Stimulated activated naive CD8-positive, alpha-beta T cell treated with anti-CD3 and anti-CD28 coated beads, Interleukin-15, Interleukin-2, amounts not matched to agents 100 U/mL and 50 U/mL, for 24 hours (primary cell): ENCODE data around the gene FAM131B.
"Not testable (repeated sequence)": the region's sequence is repeated elsewhere in the genome, so short reads cannot be mapped to it uniquely, and the experiment has no call there.

Experiments
- ATAC-seq: fragments of 150-1000 bp; cut with Tn5 transposase; one replicate; pipeline ENCODE4 v1.10.0; 2021
- DNase-seq: peaks from one replicate; pipeline ENCODE4 v3.0.0; 2021

The FAM131B gene

DNA sequence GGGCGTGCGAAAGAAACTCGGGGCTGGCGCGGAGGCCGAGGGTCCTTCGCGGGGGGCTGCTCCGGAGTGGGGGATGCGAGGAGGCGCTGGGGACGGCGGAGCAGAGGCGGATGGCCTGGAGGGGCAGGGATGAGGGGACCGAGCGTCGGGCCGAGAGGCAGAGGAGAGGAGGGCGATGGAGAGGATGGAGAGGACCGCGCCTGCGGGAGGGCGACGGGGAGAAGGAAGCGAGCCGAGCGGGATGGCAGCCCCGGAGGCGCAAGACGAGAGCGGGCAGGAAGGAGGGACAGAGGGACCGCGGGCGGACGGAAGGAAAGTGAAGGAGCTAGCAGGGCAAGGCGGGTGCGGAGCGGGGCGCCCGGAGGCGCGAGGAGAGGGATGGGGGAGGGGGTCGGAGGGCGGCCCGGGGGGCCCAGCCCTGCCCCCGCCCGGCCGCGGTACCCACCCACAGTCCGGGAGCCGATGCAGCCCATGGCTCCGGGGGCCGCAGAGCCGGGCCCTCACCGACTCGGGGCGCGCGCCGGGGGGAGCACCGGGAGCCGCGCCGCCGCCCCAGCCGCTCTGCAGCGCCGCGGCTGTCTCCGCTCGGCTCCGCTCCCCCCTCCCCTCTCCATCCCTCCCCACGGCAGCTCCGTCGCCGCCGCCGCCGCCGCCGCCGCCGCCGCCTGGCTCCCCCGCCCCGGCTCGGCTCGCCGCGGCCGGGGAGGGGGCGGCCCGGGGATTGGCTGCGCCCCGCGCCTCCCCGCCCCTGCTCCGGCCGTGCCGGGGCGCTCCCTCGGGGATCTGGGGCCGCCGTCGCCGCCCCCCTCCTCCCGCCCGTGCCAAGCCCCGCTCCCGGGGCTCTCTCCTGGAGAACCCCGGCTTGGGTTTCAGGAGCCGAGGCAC lies at the start of gene FAM131B:
TSS of gene FAM131B (minus strand) at position 583 of the 885 bp plus-strand sequence. CDS start at position 473, 110 bp downstream.
- ATAC-seq (peak; percentile 62), DNase-seq (peak; percentile 44)

- no peak for DNase-seq
These were observed 49.6 kb upstream of the FAM131B start for GRCh38 chr7:143411976-143412708.

GRCh38 chr7:143410521-143411004 lies 48.0 kb upstream of the FAM131B start:
- ATAC-seq (no peak), DNase-seq (no peak)

More at GRCh38 chr7:143411976-143412708, 49.6 kb upstream of the FAM131B start:
- ATAC-seq = no peak

- DNase-seq (peak; percentile 39), ATAC-seq (peak; percentile 47)
These were observed 46.4 kb upstream of the FAM131B start, which contains the start of gene EPHA1 for GRCh38 chr7:143408686-143409561. EPHA1 (minus strand) TSS chr7:143408856; CDS start chr7:143408805, 51 bp downstream.

DNA sequence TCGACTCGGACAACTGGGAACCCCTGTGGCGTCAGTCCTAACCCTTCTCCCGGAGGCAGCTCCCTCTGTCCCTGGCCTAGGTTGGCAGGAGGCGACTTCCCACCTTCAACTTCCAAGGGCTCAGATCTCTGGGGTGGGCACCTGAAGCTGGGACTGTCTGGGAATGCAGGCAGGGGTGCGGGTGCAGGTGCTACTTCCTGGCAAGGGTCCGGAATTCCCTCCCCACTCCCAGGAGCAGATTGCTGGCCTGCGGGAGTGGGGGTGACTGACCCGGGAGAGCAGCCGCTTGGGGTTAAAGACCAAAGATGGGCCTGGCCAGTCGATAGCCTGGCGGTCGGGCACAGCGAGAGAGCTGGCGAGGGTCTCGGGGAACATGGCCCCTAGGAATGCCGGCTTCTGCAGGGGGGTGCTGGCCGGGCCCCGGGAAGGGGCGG lies 45.8 kb upstream of the FAM131B start:
- no peak for ATAC-seq
- no peak for DNase-seq

GRCh38 chr7:143407287-143408251 lies 45.1 kb upstream of the FAM131B start:
- DNase-seq = peak; percentile 35
- peak; percentile 64 for ATAC-seq

DNA sequence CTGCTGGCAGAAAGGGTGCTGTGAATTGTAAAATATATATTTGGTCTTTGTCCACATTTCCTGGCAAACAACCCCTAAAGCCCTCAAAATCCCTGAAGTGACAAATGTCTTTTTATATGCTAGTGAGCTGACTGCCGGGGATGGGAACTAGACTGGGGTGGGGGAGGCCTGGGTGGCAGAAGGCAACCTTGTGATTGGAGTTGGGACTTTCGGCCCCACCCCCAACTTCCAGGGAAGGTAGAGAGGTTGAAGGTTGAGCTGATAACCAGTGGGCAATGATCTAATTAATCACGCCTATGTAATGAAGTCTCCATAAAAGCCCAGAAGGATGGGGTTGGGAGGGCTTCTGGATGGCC lies 43.5 kb upstream of the FAM131B start:
- ATAC-seq = no peak
- DNase-seq = no peak

- DNase-seq (no peak), ATAC-seq (no peak)
These were observed 42.9 kb upstream of the FAM131B start for GRCh38 chr7:143405173-143406001.

- not testable (repeated sequence) for ATAC-seq, DNase-seq
These were observed 39.7 kb upstream of the FAM131B start for GRCh38 chr7:143402233-143402632.

- ATAC-seq (no peak), DNase-seq (no peak)
These were observed 38.8 kb upstream of the FAM131B start for GRCh38 chr7:143401265-143401664.

DNA sequence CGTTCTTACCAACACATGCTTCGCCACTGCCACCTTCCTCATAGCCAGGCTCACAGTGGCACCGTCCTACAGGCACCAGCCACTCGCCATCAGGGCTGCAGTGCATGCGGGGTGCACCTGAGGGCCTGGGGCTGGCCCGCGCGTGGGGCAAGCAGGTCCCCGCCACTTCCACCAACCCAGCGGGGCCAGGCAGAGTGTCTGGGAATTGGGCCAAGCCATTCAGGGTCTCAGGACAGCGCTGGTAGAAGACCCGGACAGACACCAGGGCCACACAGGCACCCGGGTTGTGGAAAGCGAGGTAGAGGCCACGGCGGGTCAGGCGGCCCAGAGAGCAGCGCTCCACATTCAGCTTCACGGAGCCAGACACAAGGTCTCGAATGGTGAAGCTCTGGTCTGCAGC lies 37.1 kb upstream of the FAM131B start:
- DNase-seq (no peak), ATAC-seq (no peak)

- ATAC-seq (no peak), DNase-seq (no peak)
These were observed 36.6 kb upstream of the FAM131B start for GRCh38 chr7:143399151-143399550.

DNA sequence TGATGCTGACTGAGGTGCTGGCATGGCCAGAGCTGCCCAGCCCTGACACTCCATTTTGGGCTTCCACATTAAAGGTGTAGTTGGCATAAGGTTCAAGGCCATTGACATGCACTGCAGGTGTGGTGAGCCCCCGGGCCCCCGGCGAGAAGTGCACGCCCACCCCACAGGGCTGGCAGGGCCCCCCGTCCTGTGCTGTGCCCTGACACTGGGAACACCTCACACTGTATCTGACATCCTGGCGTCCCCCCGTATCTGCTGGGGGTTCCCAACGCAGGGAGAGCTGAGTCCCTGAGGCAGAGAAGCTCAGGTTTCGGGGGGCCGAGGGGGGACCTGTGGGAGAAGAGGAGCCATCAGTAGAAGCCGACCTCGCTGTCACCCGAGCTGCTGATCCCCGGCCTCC lies 36.1 kb upstream of the FAM131B start:
- DNase-seq (no peak), ATAC-seq (no peak)

GRCh38 chr7:143397710-143398530 lies 35.4 kb upstream of the FAM131B start:
- DNase-seq = no peak
- no peak for ATAC-seq

GRCh38 chr7:143396625-143397556 lies 34.4 kb upstream of the FAM131B start:
- ATAC-seq (no peak), DNase-seq (no peak)

GRCh38 chr7:143396182-143396581 lies 33.7 kb upstream of the FAM131B start:
- ATAC-seq = no peak
- no peak for DNase-seq
